HG02885 (cell line): Measurements from ENCODE around the gene ELMO2.

Source experiments
- ATAC-seq: cut with Tn5 transposase; IDR thresholded peaks from one replicate; pipeline ENCODE4 v1.9.1; 2021; ENCODE audit warnings: mild to moderate bottlenecking; ENCODE audit not compliant: unreplicated experiment, poor library complexity

Gene ELMO2

GRCh38 chr20:46334303-46334904, 72.0 kb downstream of the ELMO2 start:
- ATAC-seq = no peak

GRCh38 chr20:46333161-46333991, 73.0 kb downstream of the ELMO2 start:
- ATAC-seq = no peak

- no peak for ATAC-seq
Observed at GRCh38 chr20:46332373-46333160, 73.8 kb downstream of the ELMO2 start.

DNA sequence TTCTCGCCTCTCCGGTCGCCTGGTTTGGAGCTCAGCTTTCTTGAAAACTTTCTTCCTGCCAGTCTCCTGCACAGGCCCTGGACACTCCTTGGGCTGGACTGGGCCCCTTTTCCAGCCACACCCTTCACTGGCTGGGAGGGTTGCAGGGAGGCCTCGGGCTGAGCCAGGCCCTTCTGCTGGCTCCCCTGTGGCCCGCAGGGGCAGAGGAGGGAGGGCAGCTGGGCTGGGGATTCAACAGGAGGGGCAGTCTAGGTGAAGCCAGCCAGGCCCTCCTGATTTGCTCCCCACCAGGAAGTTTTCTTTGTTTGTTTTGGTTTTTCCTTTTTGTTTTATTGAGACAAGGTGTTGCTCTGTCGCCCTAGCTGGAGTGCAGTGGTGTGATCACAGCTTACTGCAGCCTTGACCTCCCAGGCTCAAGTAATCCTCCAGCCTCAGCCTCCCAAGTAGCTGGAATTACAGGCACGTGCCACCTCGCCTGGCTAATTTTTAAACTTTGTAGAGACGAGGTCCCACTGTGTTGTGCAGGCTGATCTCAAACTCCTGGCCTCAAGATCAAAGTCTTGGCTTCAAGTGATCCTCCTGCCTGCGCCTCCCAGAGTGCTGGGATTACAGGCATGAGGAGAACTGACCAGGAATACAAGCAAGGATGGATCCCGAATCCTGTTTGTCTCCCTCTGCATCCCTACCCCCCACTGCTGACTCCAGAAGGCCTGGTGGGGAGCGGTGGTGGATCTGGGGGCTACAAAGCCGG, 74.6 kb downstream of the ELMO2 start:
- no peak for ATAC-seq

DNA sequence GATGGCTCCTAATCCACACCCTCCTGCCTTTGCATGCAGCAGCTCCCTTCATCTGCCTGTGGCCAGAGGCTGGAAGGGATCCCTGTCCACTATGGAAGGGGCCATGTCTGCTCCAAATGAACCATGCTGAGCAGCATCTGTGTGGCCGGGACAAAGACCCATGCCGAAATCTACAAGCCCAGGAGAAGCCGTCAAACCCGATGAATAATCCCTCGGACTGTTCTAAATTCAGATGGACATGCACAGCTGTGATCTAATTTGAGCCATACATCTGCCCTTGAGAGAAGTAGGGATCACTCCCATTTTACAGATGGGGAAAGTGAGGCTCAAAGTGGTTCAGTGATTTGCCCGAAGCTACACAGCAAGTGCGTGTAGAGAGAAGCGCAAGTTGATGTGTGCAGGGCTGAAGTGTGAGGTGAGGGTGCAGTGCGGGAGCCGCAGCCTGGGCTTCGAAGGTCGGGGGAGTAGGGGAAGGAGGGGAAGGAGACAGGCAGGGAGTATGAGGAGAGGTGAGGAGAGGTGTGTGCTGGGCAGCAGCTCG, 75.5 kb downstream of the ELMO2 start:
- no peak for ATAC-seq

DNA sequence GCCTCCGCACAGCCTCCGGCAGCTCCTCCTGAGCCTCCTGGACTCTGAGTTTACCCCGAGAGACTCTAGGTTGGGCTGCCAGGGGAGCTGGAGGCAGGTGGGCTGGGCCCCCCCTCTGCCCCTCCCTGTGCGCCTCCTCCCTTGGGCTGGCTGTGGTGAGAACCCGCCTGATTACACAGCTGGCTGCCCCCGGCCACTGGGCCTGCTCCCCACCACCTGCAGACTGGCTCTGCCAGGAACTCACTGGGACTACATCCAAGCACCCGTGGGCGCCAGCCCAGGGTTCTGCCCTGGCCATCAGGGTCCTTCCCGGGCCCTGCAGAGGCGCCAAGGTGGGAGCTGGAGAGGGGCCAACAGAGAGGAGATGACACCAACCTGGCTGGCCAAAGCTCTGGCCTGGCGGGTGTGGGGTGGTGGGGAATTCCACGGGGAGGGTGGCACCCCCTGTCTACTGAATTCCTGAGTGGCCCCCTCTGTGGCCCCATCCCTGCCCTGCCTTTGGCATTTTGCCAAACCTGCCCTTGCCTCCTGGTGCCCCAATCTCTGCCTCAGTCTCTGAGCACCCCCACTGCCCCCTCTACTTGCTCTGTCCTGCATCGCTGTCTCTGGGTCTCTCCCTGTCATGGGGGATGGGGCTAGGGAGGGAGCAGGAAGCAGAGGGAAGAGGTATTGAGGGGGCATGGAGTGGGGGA, 76.2 kb downstream of the ELMO2 start:
- no peak for ATAC-seq

- ATAC-seq = no peak
Observed at GRCh38 chr20:46328200-46328882, 78.1 kb downstream of the ELMO2 start.

DNA sequence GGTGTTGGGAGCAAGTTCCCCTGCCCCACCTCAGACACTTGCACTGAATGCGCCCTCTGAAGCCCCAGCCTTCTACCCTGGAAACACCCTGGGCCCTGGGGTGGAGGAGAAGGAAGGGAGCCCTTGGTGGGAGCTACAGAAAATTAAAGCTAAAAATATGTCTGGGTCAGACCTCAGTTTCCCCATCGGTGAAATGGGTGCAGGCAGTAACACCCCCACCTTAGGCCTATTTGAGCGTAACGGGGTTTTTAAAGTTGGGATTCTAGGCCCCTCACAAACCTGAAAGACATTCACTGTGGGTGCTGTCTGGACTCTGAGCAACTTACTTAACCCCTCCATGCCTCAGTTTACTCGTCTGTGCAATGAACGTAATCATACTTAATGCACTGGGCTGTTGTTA, 78.9 kb downstream of the ELMO2 start:
- ATAC-seq = no peak

DNA sequence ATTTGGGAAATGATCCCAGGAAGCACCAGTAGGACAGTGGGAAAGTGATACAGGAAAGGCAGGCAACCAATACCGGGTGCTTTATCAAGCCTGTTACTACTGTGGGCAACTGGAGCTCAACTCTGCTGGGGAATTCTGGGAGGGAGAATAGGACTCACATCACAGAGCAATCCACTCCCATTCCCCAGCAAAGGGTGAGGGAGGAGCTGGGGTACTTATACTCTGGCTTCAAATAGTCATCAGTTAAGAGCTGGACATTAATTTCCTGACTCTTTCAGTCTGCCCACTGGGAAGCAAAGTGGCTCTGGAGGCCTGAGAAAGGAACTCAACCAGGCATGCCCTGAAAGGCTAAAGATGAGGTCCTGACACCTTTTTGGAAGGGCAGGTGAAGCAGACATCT, 80.6 kb downstream of the ELMO2 start:
- ATAC-seq = no peak

GRCh38 chr20:46324960-46325703, 81.3 kb downstream of the ELMO2 start:
- no peak for ATAC-seq

- ATAC-seq = no peak
Observed at GRCh38 chr20:46324379-46324778, 82.0 kb downstream of the ELMO2 start.

GRCh38 chr20:46323557-46323956, 82.9 kb downstream of the ELMO2 start:
- no peak for ATAC-seq

GRCh38 chr20:46322641-46323040, 83.8 kb downstream of the ELMO2 start:
- ATAC-seq = no peak

DNA sequence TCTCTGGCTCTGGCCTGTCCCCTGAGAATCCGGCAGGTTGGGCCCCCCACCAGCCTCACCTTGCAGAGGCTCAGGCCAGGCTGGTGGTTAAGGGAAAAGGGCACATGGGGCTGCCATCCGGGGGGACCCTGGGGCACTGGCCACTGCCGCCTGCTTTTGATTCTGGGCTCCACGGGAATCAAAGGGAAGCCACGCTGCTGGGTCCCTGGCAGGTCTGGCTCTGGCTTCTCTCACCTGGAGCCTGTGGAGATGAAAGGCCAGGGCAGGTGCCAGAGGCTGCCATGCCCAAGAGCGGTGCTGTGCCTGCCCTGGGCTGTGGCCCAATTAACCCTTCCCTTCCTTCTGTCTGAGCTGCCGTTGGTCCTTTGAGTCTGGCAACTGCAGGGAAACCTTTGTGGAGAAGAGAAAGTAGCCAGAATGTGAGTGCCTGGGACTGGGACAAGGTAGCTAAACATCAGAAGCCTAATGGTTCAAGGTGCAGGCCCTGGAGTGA, 88.7 kb downstream of the ELMO2 start:
- no peak for ATAC-seq

DNA sequence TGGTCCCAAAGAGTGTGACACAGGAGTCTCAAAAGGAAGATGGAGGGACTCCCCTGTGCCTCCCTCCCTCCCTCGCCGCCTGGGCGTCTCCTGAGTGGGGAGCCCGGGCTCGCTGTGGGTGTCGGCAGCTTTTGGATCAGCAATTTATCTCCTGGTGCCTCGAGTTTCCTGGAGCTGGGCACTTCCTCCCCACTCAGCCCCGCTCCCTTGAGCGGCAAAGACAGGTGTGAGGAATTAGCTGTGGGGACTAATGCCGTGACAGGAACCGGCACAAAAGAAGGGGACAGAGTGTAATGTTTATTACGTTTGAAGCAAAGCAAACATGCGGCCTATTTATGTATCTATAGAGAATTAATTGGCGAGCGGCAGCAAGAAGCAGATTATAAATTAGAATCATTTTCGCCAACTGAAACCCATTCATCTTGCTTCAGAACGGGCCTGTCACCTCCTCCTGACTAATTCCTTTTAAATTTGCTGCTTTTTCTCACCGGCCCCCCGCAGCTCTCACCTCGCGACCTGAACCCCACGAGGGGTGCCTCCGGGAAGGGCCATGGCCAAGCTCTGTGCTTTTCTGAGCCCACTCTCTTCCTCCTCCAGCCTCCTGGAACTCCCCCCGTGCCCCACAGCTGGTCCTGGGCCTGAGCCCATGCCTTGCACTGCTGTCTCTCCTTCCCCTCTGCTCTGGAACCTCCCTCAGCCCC, 89.3 kb downstream of the ELMO2 start:
- no peak for ATAC-seq
